Muscle of back (tissue), 13 donors: ENCODE measurements around the gene RRAGC. TPM values are rescaled to one million over a fixed set of nuclear protein-coding genes. Genes with fewer than 3 reads are reported as not detected.

Experiments
- DNase-seq, 3 donors: peaks; one replicate each; pipeline versions ENCODE4 v3.0.0 to v3.0.0-alpha.2; 2013
- long read RNA-seq, 9 donors: transcript quantifications; one replicate each; lab custom pipeline, GENCODE V29; 2026
- polyA plus RNA-seq, 10 donors: library from polyadenylated mRNA; unstranded; fragments of 120-200 nt; gene quantifications; one replicate each; pipeline ENCODE4 v1.2.1, GENCODE V29; 2013; ENCODE audit not compliant: insufficient read length in 10 of 10

The RRAGC gene
- polyA plus RNA-seq, result 10 to 100 TPM; 20.2 to 27.3 (median 22.4) TPM
- long read RNA-seq, donor 1, transcript RRAGC-201 (7 exons, 2,732 nt), result major isoform, 7 of 8 reads
- long read RNA-seq, donor 1, partial matches to known transcripts, result 0 of 8 reads
- long read RNA-seq, donor 1, other reads (novel, unspliced or antisense), result 0 of 8 reads
- long read RNA-seq, donor 2, transcript RRAGC-201 (7 exons, 2,732 nt), result major isoform, 7 of 7 reads
- long read RNA-seq, donor 2, partial matches to known transcripts, result 0 of 7 reads
- long read RNA-seq, donor 2, other reads (novel, unspliced or antisense), result 0 of 7 reads
- long read RNA-seq, donor 3, result 0 reads
- long read RNA-seq, donor 4, transcript RRAGC-201 (7 exons, 2,732 nt), result major isoform, 9 of 9 reads
- long read RNA-seq, donor 4, partial matches to known transcripts, result 0 of 9 reads
- long read RNA-seq, donor 4, other reads (novel, unspliced or antisense), result 0 of 9 reads
- long read RNA-seq, donor 5, transcript RRAGC-201 (7 exons, 2,732 nt), result major isoform, 14 of 14 reads
- long read RNA-seq, donor 5, partial matches to known transcripts, result 0 of 14 reads
- long read RNA-seq, donor 5, other reads (novel, unspliced or antisense), result 0 of 14 reads
- long read RNA-seq, donor 6, transcript RRAGC-201 (7 exons, 2,732 nt), result major isoform, 8 of 8 reads
- long read RNA-seq, donor 6, partial matches to known transcripts, result 0 of 8 reads
- long read RNA-seq, donor 6, other reads (novel, unspliced or antisense), result 0 of 8 reads
- long read RNA-seq, donor 7, transcript RRAGC-201 (7 exons, 2,732 nt), result major isoform, 9 of 10 reads
- long read RNA-seq, donor 7, partial matches to known transcripts, result 0 of 10 reads
- long read RNA-seq, donor 7, other reads (novel, unspliced or antisense), result 0 of 10 reads
- long read RNA-seq, donor 8, transcript RRAGC-201 (7 exons, 2,732 nt), result major isoform, 5 of 7 reads
- long read RNA-seq, donor 8, partial matches to known transcripts, result 0 of 7 reads
- long read RNA-seq, donor 8, other reads (novel, unspliced or antisense), result 0 of 7 reads
- long read RNA-seq, donor 9, partial matches to known transcripts, result 0 of 1 reads
- long read RNA-seq, donor 9, other reads (novel, unspliced or antisense), result 0 of 1 reads

- peak; percentile 98 to 99 (median 99) for DNase-seq
These were observed at the start of gene RRAGC for GRCh38 chr1:38859561-38860453. Gene RRAGC, minus strand, starts transcription at chr1:38859772. Its CDS starts 126 bp downstream, at chr1:38859646.

DNA sequence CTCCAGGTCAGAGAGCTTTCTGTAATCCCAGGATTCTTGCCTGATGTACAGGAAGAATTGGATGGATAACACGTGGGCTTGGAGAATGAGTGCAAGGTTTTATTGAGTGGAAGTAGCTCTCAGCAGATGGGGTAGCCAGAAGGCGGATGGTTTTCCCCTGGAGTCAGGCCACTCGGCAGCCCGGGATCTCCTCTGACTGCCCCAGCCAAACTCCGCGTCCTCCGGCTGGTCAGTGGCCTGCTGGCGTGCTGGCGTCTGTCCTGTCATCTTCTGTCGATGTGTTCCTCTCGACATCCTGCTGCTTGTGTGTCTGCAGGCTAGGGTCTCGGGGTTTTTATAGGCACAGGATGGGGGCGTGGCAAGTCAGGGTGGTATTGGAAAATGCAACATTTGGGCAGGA is 49.2 kb upstream of the RRAGC start:
- DNase-seq, result no peak

DNA sequence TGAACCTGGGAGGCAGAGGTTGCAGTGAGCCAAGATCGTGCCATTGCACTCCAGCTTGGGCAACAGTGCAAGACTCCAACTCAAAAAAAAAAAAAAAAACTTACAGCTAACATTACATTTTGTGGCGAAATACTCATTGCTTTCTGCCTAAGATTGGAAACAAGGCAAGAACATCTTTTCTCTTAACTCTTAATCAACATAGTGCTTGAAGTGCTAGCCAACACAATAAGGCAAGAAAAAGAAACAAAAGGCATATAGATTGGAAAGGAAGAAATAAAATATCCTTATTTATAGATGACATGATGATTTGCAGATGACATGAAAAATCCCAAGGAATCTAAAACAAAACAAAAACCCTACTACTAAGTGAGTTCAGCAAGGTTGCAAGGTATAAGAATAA is 46.4 kb upstream of the RRAGC start:
- no peak for DNase-seq

DNA sequence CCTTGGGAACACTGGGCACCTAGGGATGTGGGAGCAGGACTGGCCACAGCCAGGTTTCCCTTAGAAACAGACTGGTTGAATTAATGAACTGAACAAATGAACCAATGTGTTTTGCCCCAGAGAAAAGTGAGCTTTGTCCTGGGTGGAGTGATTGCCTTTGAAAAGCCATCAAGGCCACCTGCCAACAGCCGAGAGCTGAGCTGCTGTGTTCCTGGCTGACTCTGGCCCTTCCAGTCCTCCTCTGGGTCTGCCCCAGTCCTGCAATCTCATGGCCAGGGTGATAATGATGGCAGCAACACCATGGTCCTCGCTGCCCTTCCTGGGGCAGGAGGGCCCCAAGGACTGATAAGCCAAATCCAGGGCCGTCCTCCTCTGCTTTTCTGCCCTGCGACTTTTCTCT is 40.0 kb upstream of the RRAGC start:
- DNase-seq, result no peak

DNA sequence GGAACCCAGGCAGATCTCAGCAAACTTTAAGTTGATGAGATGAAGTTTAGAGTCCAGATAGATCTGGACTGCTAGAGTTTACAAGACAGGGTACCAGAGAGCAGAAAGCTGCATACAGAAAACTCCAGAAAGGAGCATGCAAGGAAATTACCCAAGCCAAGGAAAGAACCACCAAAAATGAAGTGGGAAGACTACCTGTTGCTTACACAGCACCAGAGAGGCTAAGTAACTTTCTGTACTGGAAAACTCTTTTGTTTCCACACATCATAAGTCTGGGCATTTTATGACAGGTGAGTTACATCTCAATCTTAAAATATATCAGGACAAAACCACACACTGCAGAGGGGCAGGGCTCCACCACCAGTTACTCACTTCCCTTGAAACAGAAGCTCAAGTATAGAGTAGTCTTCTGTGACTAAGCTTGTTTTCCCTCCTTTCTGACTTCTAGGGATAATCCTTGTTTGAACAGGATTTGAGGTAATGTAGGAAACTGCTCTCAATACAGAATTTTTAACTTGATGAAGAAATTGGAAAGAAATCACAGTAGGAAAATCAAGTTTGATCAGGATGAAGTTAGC is 39.2 kb upstream of the RRAGC start:
- no peak for DNase-seq

GRCh38 chr1:38896169-38896568 is 36.6 kb upstream of the RRAGC start:
- DNase-seq, result no peak

- DNase-seq, result no peak
These were observed 33.4 kb upstream of the RRAGC start for GRCh38 chr1:38892976-38893375.

GRCh38 chr1:38891753-38892152 is 32.2 kb upstream of the RRAGC start:
- DNase-seq, result no peak

DNA sequence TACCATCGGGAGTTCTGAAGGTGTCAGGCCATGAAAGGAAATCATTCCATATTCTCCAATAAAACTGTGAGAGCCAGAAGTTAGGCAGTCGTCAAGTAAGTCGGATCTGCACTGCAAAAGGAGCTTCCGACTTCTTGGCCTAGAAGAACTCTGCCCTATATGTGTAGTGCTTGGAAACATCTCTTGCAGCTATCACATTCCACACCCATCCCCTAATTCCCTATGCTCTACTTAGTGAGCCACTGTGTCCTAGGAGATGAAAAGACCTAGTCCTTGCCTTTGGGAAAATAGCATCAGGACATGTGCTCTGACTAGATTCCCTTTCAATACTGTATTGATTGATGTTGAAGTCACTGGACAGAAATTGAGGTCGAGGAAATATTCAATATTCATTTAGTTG is 30.0 kb upstream of the RRAGC start:
- DNase-seq, result no peak

- no peak for DNase-seq
These were observed 29.1 kb upstream of the RRAGC start for GRCh38 chr1:38888423-38889333.

GRCh38 chr1:38885092-38885491 is 25.5 kb upstream of the RRAGC start:
- no peak for DNase-seq

GRCh38 chr1:38881487-38881886 is 21.9 kb upstream of the RRAGC start, which contains the start of gene GJA9:
Gene GJA9, minus strand, starts transcription at chr1:38881587. Its CDS starts 5,489 bp downstream, at chr1:38876098.
- no peak for DNase-seq

DNA sequence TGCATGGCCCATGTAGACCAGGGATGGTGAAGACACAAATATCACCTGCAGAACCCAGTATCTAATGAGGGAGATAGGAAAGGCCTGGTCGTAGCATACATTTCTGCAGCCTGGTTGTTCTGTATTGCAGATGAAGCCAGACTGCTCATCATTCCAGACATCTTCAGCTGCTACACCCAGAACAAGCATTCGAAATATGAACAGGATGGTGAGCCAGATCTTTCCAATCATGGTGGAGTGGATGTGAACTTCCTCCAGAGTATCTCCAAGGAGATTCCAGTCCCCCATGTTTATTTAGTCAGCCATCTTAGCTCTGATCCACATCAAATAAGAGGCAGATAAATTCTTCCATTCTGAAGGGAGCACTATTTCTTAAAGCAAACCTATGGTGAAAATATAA is 16.2 kb upstream of the RRAGC start:
- DNase-seq, result peak in 1 of 3 donors; percentile 9

DNA sequence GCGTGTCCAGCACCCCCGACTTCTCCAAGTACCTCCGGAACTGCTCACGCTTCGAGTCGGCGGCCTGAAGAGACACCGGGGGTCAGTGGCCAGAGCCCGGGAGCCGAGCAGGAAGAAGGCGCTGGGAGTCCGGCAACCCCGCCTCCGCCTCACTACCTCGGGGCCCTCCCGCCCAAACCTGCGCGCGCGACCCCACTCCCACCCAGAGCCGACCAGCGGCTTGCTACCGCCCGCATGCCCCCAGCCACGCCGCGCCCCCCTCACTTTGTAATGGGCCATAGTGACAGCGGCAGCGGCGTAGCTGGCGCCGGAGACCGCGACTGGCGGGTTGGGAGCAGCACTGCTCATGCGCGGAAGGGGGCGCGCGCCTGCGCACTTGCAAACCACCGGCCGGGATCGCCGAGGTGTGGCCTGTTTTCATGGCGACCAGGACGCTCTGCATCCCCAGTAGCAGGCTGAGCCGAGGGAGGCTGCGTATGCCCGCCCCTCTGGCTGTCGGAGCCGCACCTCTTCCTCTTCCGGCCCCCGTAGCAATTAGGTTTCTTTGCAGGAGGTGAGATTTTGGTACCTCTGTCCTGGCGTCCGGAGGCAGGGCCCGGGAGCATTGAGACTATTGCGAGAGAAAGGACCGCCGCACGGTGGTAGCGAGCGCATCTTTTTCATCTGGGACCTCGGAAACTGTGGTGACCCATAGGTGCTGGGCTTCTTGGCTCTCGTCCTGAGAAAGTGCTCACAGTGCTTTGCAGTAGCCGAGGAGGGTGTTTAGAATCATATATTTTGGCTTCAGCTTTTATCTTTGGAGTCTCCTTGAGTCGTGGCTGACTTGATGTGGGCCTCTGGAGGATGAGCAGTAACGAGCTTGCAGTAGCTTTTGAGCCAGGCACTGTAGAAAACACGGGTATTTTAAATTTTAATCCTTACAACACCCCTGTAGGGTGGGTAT is 13.7 kb upstream of the RRAGC start, which contains the start of gene MYCBP:
Gene MYCBP (minus strand): TSS at position 322 of the 943 bp plus-strand sequence. CDS start 43 bp downstream, at position 279.
- peak; percentile 95 to 99 (median 98) for DNase-seq

- DNase-seq, result no peak
These were observed 12.9 kb upstream of the RRAGC start for GRCh38 chr1:38872401-38873026.

DNA sequence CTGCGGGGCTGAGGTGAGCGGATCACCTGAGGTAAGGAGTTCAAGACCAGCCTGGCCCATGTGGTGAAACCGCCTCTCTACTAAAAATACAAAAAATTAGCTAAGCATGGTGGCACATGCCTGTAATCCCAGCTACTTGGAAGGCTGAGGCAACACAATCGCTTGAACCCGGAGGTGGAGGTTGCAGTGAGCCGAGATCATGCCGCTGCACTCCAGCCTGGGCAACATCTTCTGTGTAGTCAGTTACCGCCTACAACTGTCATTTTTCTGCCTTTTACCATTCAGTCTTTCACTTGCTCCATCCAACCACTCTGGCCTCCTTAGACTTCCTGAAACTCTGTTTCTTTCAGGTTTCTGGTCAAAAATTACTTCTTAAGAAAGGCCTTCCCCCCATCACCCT is 11.4 kb upstream of the RRAGC start:
- DNase-seq, result no peak

GRCh38 chr1:38867208-38867607 is 7.6 kb upstream of the RRAGC start:
- DNase-seq, result no peak
